OCI-LY7 (cell line): ENCODE results near the gene MARCHF9.

Experiments used
- CTCF ChIP-seq: fragments of 200-600 bp; sonication (generic); conservative IDR thresholded peaks from 2 replicates; pipeline ENCODE4 v1.5.1; 2014; ENCODE audit warnings: mild to moderate bottlenecking, antibody characterized with exemption, low read length, moderate library complexity, mixed read lengths
- EZH2phosphoT487 ChIP-seq: fragments of 200-600 bp; sonication (generic); IDR thresholded peaks from 2 replicates; pipeline ENCODE4 v1.6.1; 2018; ENCODE audit warnings: low read depth, borderline replicate concordance, mild to moderate bottlenecking, mixed run types, antibody characterized with exemption, low read length, moderate library complexity, mixed read lengths

GRCh38 chr12:57800965-57801364 is 46.1 kb downstream of the MARCHF9 start:
- TF ChIP-seq CTCF: no peak
- no peak for TF ChIP-seq EZH2phosphoT487
